KOPT-K1 (cell line): ENCODE data around the gene CD2.

Source experiments
- H3K27ac ChIP-seq: fragments of 200-600 bp; sonication (generic); 2 replicates; pipeline ENCODE4 v1.5.1; 2016; ENCODE audit warnings: antibody characterized with exemption, mild to moderate bottlenecking, low read depth, low read length; ENCODE audit not compliant: poor library complexity, severe bottlenecking
- H3K36me3 ChIP-seq: fragments of 200-600 bp; sonication (generic); 2 replicates; pipeline ENCODE4 v1.5.1; 2017; ENCODE audit warnings: antibody characterized with exemption, mild to moderate bottlenecking, low read length, moderate library complexity; ENCODE audit not compliant: insufficient read depth
- H3K9me3 ChIP-seq: fragments of 200-600 bp; sonication (generic); 2 replicates; pipeline ENCODE4 v1.5.1; 2017; ENCODE audit warnings: antibody characterized with exemption, low read length, mild to moderate bottlenecking; ENCODE audit not compliant: insufficient read depth, poor library complexity, severe bottlenecking

CD2 gene

DNA sequence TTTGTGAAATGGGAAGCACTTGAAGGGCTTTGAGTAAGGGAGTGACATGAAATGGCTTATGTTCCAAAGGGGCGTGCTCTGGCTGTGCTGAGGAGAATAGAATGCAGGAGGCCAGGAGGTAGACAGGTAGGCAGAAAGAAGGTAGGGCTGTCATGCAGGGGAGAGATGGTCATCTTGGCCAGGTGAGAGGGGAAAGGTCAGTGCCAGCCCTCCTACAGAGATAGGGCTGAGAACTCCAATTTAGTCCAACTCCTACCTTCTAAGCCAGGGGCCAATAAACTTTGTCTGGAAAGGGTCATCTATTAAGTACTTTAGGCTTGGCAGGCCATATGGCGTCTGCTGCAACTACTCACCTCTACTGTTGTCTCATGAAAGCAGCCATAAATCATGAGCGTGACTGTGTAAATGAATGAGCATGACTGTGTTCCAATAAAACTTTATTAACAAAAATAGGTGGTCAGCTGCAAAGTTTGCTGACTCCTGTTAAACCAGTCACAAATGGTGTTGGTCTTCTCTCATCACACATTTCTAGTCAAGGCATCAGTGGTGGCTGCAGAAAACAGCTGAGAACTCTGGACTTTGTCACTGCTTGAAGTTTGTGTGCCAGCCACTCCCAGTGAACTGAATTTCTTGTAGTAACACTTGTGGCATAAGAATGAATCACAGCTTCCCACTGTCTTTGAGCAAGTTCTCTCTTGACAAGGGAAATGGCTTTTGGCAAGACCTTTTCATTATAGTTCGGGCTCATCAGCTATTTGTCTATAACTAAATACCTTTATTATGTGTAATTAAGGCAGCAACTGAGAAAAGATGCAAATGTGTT, 32.0 kb upstream of the CD2 start:
- no peaks in the 10 kb centered on the region for H3K9me3 ChIP-seq
- H3K36me3 ChIP-seq: no peaks in the 10 kb centered on the region
- H3K27ac ChIP-seq: no peak overlapping the region

DNA sequence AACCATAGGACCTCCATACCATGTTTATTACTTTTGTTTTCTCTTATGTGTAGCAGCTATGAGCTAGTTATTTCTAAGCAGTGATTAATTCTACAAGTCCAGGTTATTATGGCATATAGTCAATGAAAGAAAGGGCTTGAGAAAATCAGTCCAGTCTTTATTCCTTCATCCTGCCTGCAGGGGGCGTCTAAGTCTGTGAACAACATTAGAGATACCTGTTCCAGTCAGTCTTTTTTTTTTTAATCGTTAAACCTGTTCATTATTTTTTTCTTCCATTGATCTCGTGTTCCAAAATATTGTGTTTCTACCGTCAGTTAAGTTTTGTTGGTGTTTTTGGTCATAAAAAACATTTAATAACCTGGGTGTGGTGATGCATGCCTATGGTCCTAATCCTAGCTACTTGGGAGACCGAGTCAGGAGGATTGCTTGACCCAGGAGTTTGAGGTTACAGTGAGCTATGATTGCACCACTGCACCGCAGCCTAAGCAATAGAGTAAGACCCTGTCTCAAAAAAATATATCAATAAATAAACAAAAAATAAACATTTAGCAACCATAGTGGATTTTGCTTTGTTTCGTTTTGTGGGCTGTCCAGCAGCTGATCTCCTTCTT, 29.4 kb upstream of the CD2 start:
- no peaks in the 10 kb centered on the region for H3K36me3 ChIP-seq
- H3K9me3 ChIP-seq: no peaks in the 10 kb centered on the region
- no peak overlapping the region for H3K27ac ChIP-seq

DNA sequence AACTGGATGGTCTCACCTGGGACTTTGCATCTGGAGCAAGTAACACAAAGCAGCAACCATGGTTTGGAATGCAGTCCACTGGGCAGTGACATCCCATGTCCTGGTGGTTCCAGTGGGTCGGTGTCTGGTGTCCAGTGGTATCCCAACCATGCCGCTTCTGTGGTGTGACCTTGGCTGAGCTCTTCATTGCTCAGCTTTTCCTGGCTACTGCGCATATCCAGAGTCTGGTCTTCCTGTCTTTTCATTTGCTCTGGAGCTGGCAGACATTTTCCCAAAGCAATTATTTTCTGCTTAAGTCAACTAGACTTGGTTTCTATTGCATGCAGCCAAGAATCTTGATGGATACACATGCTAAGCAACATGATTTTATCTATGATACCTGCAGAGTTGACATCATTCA, 28.4 kb upstream of the CD2 start:
- Histone ChIP-seq H3K36me3 (no peaks in the 10 kb centered on the region), H3K9me3 (no peaks in the 10 kb centered on the region), H3K27ac (no peak overlapping the region)

DNA sequence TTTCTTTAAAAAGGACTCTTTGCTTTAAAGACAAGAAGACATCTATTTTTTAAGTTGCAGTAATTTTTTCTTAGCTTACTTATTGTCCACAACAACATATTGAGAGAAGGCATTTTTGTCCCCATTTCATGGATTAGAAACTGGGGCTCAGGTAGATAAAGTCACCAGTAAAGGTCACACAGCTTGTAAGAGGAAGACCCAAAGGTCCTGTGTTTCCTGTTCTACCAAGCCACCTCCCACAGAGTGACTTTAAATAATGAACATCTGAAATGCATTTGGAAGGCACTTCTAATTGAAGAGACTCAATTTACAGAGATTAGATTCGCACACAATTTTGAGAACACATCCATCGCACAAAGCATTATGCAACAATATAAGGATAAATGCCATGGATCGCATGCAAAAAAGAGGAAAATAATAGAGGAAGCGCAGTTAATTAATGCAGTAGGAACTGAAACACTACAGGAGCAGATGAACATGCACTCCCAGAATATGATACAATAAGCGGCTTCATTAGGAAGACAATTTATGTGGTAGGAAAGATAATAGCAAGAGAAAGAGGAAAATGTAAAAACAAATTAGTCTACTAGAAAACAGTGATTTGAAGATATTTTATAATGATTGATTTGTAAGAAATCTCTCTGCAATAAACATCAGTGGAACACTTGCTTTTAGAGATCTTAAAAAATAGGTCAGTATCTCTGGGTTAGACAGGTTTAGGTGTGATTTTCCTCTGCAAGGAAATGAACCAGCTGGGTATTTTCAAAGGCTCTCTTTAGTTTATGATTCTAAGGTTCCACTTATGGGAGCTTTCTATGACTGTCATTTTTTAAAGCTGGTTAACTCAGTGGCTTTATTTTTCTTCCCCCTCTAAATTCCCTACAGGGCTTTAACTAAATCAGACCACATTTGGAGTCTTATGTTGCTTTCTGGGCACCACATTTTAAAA, 27.1 kb upstream of the CD2 start:
- Histone ChIP-seq H3K36me3 (no peaks in the 10 kb centered on the region), H3K27ac (no peak overlapping the region), H3K9me3 (no peaks in the 10 kb centered on the region)

DNA sequence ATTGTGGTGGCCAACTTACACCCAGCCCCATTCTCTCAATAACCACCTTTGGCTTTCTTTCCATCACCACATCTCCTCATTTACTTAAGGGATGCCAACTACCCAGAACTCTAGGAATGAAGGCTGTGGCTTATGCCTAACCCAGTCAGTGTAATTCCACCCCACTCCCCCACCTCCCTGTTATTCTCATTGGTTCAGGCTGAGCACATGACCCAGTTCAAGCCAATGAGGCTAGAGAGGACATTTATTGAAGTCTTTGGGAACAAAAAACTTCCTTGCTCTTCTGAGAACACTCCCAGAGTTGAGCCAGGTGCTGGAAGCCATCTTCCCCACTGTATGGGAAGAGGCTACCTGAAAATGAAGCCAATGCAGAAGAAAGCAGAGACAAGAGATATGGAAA, 22.8 kb upstream of the CD2 start:
- Histone ChIP-seq H3K9me3 (no peaks in the 10 kb centered on the region), H3K36me3 (no peaks in the 10 kb centered on the region), H3K27ac (no peak overlapping the region)

DNA sequence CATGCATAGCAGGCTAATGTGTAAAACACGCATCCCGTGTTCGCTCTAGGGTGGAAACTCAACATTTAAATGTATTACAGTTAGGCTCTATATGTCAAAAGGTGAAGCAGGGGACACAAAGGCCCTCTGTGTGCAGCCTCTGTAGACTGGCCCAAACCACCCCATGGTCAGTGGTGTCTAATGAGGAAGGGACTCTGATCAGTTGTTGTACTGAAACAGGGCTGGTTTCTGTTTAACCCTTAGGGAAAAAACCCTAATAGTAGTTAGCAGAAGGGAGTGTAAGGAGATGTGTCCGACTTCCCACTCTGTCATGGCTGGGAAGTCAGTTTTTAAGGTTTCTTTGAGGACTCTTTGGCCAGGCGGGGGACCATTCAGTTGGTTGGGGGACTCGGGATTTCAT, 21.5 kb upstream of the CD2 start:
- H3K9me3 ChIP-seq: no peaks in the 10 kb centered on the region
- no peak overlapping the region for H3K27ac ChIP-seq

DNA sequence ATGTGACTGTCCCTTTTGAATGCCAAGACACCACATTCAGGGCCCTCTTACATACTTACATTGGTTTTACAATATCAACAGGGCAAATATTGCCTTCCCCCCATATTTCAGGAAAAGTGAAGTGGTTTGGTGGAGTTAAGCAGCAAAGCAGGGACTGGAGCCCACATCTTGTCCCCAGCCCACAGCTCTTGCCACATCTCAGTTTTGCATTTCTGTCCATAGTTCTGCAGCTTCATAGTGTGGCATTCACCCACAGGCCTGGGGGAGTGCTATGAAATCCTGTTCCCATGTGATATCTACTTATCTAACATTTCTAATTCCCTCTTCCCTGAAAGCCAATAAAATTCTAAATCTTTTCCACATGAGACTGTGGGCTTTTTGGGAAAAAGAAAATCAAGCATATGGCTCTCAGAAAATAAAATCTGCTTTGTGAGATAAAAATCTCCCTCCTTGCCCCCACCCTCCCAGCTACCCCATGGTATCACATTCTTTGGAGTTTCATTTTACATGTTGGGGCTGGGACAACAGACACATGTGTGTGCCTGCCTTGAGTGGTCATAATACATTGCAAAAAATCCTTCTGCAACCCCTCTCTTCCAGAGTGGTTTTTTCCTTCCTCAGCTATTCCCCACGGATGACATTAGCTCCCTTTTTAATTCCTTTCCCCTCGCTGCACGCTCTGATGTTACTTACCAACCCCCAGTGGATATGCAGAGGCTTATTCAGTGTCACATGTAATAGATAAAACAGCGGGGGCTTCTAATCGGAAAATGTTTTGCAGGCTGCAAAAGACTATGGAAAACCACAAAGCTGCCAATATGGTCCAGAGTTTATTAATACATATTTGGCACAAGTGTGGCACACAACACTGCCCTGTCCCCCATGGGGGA, 20.5 kb upstream of the CD2 start:
- Histone ChIP-seq H3K9me3 (no peaks in the 10 kb centered on the region), H3K36me3 (no peaks in the 10 kb centered on the region), H3K27ac (no peak overlapping the region)

More for the DNA sequence above, 21.5 kb upstream of the CD2 start:
- H3K36me3 ChIP-seq: no peaks in the 10 kb centered on the region

DNA sequence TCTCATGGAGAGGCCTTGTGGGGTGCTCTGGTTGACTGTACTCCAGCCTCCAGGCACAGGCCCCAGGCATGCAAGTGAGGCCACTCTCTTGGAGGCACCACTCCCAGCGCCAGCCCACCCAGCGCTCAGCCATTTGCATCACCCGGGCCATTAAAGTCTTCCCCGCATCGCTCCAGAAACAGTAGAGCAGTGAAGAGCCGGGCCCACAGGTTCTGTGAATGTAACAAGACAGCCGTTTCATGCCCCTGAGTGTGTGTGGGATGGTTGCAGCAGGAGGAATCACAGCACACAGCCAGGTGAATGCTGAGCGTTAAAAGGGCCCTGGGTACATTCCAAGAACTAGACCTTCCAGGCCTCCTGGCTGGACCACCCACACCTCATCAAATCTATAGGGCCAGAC, 19.0 kb upstream of the CD2 start:
- Histone ChIP-seq H3K27ac (no peak overlapping the region), H3K36me3 (no peaks in the 10 kb centered on the region), H3K9me3 (no peaks in the 10 kb centered on the region)

DNA sequence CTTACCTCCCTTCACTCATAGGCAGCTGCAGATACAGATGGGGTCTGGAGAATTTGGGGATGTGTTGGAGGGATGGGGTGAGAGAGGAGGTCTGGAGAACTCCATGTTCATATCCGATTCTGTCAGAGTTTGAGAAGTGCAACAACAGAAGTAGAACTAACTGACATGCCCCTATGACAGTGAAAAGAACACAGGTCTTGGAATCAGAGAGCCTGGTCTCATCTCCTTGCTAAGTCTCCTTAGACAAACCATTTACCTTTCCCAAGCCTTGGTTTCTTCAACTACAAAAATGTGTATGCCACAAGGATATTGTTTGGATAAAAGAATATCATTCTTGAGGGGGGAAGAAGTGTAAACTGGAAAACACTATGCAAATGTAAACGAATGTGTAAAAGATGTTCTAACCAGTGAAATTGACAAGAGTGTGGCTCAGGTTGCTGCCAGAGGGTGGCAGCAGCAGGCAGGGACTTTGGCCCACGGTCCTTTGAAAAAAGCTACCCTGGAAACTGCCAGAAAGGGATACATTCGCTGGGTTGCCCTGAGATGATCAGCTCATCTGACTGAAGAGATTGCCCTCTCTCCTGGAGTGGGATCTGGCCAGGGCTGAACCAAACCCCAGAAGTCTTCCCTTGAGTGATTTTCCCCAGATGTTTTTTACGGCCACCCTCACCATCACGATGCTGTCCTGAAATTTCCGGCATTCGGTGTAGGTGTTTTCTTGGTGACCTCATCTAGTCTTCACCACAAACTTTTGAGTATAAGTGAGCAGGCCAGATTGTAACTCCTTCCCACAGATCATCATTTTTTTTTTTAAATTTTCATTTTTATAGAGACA, 17.0 kb upstream of the CD2 start:
- H3K27ac ChIP-seq: peak overlapping the region; percentile 61
- H3K9me3 ChIP-seq: peaks cover 11% of the 10 kb centered on the region

DNA sequence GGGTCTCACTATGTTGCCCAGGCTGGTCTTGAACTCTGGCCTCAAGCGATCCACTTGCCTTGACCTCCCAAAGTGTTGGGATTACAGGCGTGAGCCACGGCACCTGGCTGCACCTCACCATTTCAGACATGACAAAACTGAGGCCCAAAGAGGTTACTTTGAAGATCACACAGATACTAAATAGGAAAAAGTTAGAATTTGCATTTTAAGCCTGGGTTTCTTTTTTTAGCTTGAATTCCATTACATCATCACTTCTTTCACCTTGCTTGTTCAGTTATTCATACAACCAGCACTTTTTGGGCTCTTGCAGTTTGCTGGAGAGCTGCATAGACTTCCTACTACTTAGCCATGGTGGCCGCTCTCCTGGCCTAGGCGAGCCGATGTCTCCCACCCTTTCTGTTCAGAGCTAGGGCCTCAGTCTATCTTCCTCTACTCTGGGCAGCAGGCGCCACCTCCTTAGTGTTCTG, 16.3 kb upstream of the CD2 start:
- Histone ChIP-seq H3K27ac (peak overlapping the region; percentile 61), H3K36me3 (no peaks in the 10 kb centered on the region), H3K9me3 (peaks cover 17% of the 10 kb centered on the region)

More for the DNA sequence above, 17.0 kb upstream of the CD2 start:
- no peaks in the 10 kb centered on the region for H3K36me3 ChIP-seq

DNA sequence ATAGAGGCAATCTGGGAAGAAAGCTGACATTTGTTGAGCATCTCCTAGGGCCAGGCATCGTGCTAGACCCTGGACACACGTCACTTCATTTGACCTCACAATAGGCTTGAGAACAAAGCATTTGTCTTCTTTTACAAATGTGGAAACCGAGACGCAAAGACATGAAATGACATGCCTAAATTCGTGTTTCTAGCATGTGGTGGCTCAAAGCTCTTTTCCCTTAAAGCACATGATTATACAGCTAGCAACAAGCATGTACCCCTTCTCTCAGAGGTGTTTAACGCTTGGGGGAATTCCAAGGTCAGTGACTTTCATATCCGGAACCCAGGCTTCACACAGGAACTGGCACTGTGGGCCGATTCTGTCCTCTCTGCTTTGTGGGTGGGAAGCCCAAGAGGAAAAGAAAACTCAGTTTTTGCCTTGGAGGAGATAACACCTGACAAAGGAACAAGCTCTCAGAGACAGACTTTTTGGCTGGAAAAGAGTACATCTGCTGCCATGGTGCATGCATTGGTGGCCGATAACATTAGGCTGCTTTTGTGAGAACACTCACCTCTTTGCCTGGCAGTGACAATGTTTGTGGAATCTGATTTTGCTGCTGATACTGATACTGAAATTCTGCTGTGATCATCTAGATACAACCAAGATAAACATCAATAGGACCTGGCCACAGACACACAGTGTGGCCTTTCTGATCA, 15.4 kb upstream of the CD2 start:
- Histone ChIP-seq H3K36me3 (no peaks in the 10 kb centered on the region), H3K27ac (peak overlapping the region; percentile 61), H3K9me3 (peaks cover 26% of the 10 kb centered on the region)

DNA sequence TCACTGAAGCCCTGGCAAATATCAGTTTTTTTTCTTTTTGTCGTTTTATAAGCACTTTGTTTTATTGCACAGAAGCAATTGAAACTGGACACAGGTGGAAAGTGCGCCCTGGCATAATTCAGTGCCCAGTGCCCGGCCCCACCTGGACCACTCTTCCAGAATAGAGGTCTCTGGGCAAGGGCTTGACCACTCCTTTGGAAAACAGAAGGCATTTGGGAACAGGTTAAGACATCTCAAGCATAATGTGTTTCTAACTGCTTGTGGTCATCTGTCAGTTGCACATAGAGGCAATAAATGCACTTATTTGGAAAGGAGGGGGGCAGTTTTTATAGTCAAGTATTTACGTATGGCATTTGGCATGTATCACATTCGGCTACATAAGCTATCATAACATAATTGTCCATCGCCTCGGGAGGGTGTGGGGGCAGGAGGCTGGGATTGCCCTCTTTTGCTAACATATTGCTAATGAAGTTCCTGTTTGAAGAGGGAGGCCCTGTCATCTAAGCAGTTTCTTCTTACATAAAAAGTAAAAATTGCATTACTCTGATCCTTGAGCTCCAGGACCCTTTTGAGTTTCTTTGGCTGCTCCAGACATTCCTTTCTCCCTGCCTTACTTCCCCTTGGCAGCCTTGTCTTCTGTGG, 14.7 kb upstream of the CD2 start:
- peak overlapping the region; percentile 61 for H3K27ac ChIP-seq
- no peaks in the 10 kb centered on the region for H3K36me3 ChIP-seq

DNA sequence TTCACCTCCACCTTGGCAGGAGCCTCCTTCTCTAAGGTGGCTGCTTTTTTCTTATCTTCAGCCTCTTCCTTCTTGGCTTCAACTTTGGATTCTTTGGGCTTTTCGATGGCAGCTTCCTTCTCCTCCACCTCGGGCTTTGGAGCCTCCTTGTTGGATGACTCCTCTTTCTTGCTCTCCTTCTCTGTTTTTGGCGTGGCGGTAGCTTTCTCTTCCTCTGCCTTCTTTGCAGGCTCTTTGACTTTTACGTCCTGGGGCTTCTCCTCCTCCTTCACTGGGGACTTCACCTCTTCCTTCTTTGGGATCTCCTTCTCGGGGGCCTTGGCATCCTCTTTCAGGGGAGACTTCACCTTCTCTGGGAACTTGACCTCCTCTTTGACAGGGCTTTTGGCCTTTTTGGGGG, 13.9 kb upstream of the CD2 start:
- H3K9me3 ChIP-seq: peaks cover 41% of the 10 kb centered on the region
- peak overlapping the region; percentile 61 for H3K27ac ChIP-seq
- H3K36me3 ChIP-seq: no peaks in the 10 kb centered on the region

More for the DNA sequence above, 14.7 kb upstream of the CD2 start:
- peaks cover 33% of the 10 kb centered on the region for H3K9me3 ChIP-seq
